Liver (tissue), 9 donors: ENCODE data around the gene USP40. TPM values are rescaled to one million over a fixed set of nuclear protein-coding genes. Genes with fewer than 3 reads are reported as not detected.

Source experiments
- DNase-seq: peaks from one replicate; pipeline ENCODE4 v3.0.0-alpha.2; 2017; ENCODE audit warnings: low spot score
- H3K27ac ChIP-seq, 2 donors: one replicate each; pipeline ENCODE4 v1.7.0; 2013; ENCODE audit warnings: inconsistent platforms in 2 of 2, low read length in 2 of 2, control low read depth in 1 of 2, low read depth in 1 of 2, mild to moderate bottlenecking in 1 of 2
- H3K27me3 ChIP-seq, 4 donors: one replicate each; pipeline versions ENCODE4 v1.6.1 to v1.7.0; 2013; ENCODE audit warnings: low read length in 3 of 4, inconsistent platforms in 1 of 4, mild to moderate bottlenecking in 1 of 4, moderate library complexity in 1 of 4; ENCODE audit not compliant: control insufficient read depth in 4 of 4, insufficient read depth in 4 of 4
- H3K36me3 ChIP-seq, 4 donors: one replicate each; pipeline versions ENCODE4 v1.6.1 to v1.7.0; 2013; ENCODE audit warnings: low read length in 3 of 4, mild to moderate bottlenecking in 3 of 4, low read depth in 1 of 4, moderate library complexity in 1 of 4; ENCODE audit not compliant: control insufficient read depth in 4 of 4, insufficient read depth in 3 of 4
- H3K4me1 ChIP-seq, 4 donors: one replicate each; pipeline versions ENCODE4 v1.6.1 to v1.7.0; 2013; ENCODE audit warnings: low read length in 3 of 4, mild to moderate bottlenecking in 3 of 4, moderate library complexity in 1 of 4; ENCODE audit not compliant: control insufficient read depth in 4 of 4, insufficient read depth in 4 of 4
- H3K4me3 ChIP-seq, 3 donors: one replicate each; pipeline versions ENCODE4 v1.6.1 to v1.7.0; 2013; ENCODE audit warnings: low read length in 3 of 3, control low read depth in 1 of 3, low read depth in 1 of 3, mild to moderate bottlenecking in 1 of 3
- H3K9ac ChIP-seq, 2 donors: one replicate each; pipeline ENCODE4 v1.7.0; 2013; ENCODE audit warnings: low read length in 2 of 2, mild to moderate bottlenecking in 2 of 2, moderate library complexity in 2 of 2, control low read depth in 1 of 2, low read depth in 1 of 2
- H3K9me3 ChIP-seq, 4 donors: one replicate each; pipeline versions ENCODE4 v1.6.1 to v1.7.0; 2013; ENCODE audit warnings: low read length in 3 of 4; ENCODE audit not compliant: control insufficient read depth in 4 of 4
- EGR1 ChIP-seq, 2 donors: IDR thresholded peaks; 2 replicates each; pipeline ENCODE4 v1.6.1; 2016 to 2018; ENCODE audit warnings: antibody characterized with exemption in 2 of 2, low read depth in 2 of 2
- FOXA1 ChIP-seq: IDR thresholded peaks from 2 replicates; pipeline ENCODE4 v1.6.1; 2016; ENCODE audit warnings: antibody characterized with exemption
- GABPA ChIP-seq, 2 donors: IDR thresholded peaks in 1 of 2; conservative IDR thresholded peaks in 1 of 2; 2 replicates each; pipeline ENCODE4 v1.6.1; 2016; ENCODE audit warnings: antibody characterized with exemption in 2 of 2, mild to moderate bottlenecking in 1 of 2, moderate library complexity in 1 of 2
- JUND ChIP-seq, 2 donors: IDR thresholded peaks; 2 replicates each; pipeline ENCODE4 v1.6.1; 2016; ENCODE audit warnings: antibody characterized with exemption in 2 of 2
- NR2F2 ChIP-seq: IDR thresholded peaks from 2 replicates; pipeline ENCODE4 v1.6.1; 2016; ENCODE audit warnings: antibody characterized with exemption
- RXRA ChIP-seq, 2 donors: IDR thresholded peaks; 2 replicates each; pipeline ENCODE4 v1.6.1; 2017 to 2018; ENCODE audit warnings: antibody characterized with exemption in 2 of 2, mild to moderate bottlenecking in 1 of 2
- SP1 ChIP-seq: IDR thresholded peaks from 2 replicates; pipeline ENCODE4 v1.6.1; 2018; ENCODE audit warnings: antibody characterized with exemption, mild to moderate bottlenecking
- TAF1 ChIP-seq: conservative IDR thresholded peaks from 2 replicates; pipeline ENCODE4 v1.6.1; 2016; ENCODE audit warnings: antibody characterized with exemption, mild to moderate bottlenecking
- WGBS: extraction: QIAGEN DNeasy Blood & Tissue Kit; methylation state at CpG from one replicate; pipeline ENCODE4 v1.1.7; 2013; 5-methylcytosine and 5-hydroxymethylcytosine counted together
- polyA plus RNA-seq, 2 donors: library from polyadenylated mRNA; stranded (reverse) in 1 of 2; unstranded in 1 of 2; fragments of 200-250 nt in 1 of 2; fragments of >200 nt in 1 of 2; fragmentation: Nextera tagmentation in 1 of 2; extraction: Ambion mirVana in 1 of 2; gene quantifications; one replicate each; pipeline versions ENCODE4 v1.2.1 to v1.2.3, GENCODE V29; 2013 to 2015
- total RNA-seq, 2 donors: library from RNA; depleted of rRNA; stranded (reverse); fragments of >200 nt; gene quantifications; one replicate each; pipeline ENCODE4 v1.2.3, GENCODE V29; 2014
- TF ChIP-seq, protein P1 (sequence below): IDR thresholded peaks from 2 replicates; pipeline ENCODE4 v1.6.1; 2016; ENCODE audit warnings: antibody characterized with exemption
- TF ChIP-seq, protein P2 (sequence below): IDR thresholded peaks from 2 replicates; pipeline ENCODE4 v1.6.1; 2016; ENCODE audit warnings: antibody characterized with exemption
- TF ChIP-seq, protein P3 (sequence below): IDR thresholded peaks from 2 replicates; pipeline ENCODE4 v1.6.1; 2016; ENCODE audit warnings: antibody characterized with exemption
- TF ChIP-seq, protein P4 (sequence below): IDR thresholded peaks from 2 replicates; pipeline ENCODE4 v1.6.1; 2016; ENCODE audit warnings: antibody characterized with exemption, mild to moderate bottlenecking
- donor health status: healthy.
- donor health status: healthy.
- donor health status: healthy.
- donor health status: healthy.
- donor health status: healthy.

Gene USP40
- total and polyA plus RNA-seq, 4 donors, result 12.0 to 29.0 (median 17.1) TPM

DNA sequence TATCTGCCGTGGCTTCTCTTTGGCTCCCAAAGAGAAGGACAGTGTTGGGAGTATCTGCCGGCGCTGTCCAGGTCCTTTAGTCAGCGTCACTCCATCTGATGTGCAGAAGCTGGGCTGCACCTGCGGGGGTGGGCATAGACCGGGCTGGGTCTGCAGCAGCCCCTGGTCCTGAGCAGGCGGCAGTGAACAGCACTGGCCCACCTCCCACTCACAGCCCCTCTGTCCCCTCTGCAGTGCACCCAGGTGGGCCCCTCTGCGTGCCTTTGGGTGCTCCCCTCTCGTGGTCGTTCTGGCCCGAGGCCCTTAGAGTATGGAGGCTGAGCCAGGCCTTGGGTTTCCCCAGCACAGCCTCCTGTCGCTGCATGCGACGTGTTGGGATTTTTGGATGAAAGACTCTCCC, 95.7 kb downstream of the USP40 start:
- no peaks in the 10 kb centered on the region for H3K27me3 ChIP-seq
- no peak overlapping the region for H3K27ac ChIP-seq
- TF ChIP-seq RXRA (IDR thresholded peaks at IDR 0.05), result no peak
- TF ChIP-seq FOXA1, result no peak
- TF ChIP-seq, protein P1, sequence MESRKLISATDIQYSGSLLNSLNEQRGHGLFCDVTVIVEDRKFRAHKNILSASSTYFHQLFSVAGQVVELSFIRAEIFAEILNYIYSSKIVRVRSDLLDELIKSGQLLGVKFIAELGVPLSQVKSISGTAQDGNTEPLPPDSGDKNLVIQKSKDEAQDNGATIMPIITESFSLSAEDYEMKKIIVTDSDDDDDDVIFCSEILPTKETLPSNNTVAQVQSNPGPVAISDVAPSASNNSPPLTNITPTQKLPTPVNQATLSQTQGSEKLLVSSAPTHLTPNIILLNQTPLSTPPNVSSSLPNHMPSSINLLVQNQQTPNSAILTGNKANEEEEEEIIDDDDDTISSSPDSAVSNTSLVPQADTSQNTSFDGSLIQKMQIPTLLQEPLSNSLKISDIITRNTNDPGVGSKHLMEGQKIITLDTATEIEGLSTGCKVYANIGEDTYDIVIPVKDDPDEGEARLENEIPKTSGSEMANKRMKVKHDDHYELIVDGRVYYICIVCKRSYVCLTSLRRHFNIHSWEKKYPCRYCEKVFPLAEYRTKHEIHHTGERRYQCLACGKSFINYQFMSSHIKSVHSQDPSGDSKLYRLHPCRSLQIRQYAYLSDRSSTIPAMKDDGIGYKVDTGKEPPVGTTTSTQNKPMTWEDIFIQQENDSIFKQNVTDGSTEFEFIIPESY, result no peak
- TF ChIP-seq, protein P2, sequence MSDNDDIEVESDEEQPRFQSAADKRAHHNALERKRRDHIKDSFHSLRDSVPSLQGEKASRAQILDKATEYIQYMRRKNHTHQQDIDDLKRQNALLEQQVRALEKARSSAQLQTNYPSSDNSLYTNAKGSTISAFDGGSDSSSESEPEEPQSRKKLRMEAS, result no peak
- no peak for TF ChIP-seq EGR1 (IDR thresholded peaks at IDR 0.05; ENCODE audit: low read depth in 2 of 2)
- TF ChIP-seq, protein P3, sequence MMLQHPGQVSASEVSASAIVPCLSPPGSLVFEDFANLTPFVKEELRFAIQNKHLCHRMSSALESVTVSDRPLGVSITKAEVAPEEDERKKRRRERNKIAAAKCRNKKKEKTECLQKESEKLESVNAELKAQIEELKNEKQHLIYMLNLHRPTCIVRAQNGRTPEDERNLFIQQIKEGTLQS, result no peak
- no peak for TF ChIP-seq JUND (IDR thresholded peaks at IDR 0.05)
- TF ChIP-seq GABPA (IDR thresholded peaks at IDR 0.05 in 1 of 2, conservative IDR thresholded peaks at IDR 0.05 in 1 of 2), result no peak
- H3K4me1 ChIP-seq, result no peaks in the 10 kb centered on the region
- H3K36me3 ChIP-seq, result peaks cover 3 to 56% (median 13%) of the 10 kb centered on the region in 4 donors
- H3K4me3 ChIP-seq, result no peak overlapping the region
- H3K9me3 ChIP-seq, result no peaks in the 10 kb centered on the region
- WGBS, result 97% methylated on average over 14 of the region's 14 CpGs
- DNase-seq, result no peak
- H3K9ac ChIP-seq, result no peak overlapping the region

DNA sequence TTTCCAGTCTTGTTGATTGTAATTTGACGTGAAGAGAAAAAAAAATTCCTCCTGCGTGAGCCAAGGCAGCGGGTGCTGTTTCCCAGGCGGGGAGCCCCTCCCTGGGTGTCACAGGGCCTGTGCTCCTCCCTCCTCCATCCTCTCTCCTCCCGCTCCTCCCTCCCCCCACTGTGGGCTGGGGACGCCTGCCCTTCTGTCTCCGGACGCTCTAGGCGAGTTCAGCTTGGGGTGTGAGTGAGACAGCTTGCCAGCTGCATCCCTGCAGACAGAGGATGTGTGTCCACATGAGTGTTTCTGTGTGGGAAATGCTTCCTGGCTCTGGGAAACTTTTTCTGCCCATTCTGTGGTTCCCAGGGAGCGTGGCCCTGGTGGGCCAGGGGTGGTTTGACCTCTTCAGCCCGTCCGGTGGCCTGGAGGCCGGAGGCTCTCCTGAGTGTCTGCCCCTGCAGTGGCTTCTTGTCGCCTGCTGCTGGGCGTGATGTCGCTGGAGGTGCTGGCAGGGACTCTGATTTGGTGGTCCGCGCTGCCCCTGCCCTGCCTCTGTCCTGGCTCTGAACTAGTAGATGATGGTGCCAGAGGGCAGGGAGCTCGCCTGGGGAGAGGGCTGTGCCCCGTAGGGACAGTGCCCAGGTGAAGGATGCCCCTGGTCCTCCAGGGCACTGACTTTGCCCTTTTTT, 96.4 kb downstream of the USP40 start:
- Histone ChIP-seq H3K36me3 (peaks cover 3 to 54% (median 10%) of the 10 kb centered on the region in 4 donors), H3K9me3 (no peaks in the 10 kb centered on the region)

More for the DNA sequence above, 96.4 kb downstream of the USP40 start:
- 87% methylated on average over 20 of the region's 20 CpGs for WGBS
- peak in 1 of 2 donors; percentile 6 for TF ChIP-seq RXRA (IDR thresholded peaks at IDR 0.05)
- TF ChIP-seq NR2F2, result peak; percentile 32
- TF ChIP-seq GABPA (IDR thresholded peaks at IDR 0.05 in 1 of 2, conservative IDR thresholded peaks at IDR 0.05 in 1 of 2), result no peak
- no peak for TF ChIP-seq TAF1
- TF ChIP-seq, protein P4, sequence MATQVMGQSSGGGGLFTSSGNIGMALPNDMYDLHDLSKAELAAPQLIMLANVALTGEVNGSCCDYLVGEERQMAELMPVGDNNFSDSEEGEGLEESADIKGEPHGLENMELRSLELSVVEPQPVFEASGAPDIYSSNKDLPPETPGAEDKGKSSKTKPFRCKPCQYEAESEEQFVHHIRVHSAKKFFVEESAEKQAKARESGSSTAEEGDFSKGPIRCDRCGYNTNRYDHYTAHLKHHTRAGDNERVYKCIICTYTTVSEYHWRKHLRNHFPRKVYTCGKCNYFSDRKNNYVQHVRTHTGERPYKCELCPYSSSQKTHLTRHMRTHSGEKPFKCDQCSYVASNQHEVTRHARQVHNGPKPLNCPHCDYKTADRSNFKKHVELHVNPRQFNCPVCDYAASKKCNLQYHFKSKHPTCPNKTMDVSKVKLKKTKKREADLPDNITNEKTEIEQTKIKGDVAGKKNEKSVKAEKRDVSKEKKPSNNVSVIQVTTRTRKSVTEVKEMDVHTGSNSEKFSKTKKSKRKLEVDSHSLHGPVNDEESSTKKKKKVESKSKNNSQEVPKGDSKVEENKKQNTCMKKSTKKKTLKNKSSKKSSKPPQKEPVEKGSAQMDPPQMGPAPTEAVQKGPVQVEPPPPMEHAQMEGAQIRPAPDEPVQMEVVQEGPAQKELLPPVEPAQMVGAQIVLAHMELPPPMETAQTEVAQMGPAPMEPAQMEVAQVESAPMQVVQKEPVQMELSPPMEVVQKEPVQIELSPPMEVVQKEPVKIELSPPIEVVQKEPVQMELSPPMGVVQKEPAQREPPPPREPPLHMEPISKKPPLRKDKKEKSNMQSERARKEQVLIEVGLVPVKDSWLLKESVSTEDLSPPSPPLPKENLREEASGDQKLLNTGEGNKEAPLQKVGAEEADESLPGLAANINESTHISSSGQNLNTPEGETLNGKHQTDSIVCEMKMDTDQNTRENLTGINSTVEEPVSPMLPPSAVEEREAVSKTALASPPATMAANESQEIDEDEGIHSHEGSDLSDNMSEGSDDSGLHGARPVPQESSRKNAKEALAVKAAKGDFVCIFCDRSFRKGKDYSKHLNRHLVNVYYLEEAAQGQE, result no peak
- peak; percentile 26 for TF ChIP-seq SP1
- no peaks in the 10 kb centered on the region for H3K4me1 ChIP-seq
- no peak overlapping the region for H3K4me3 ChIP-seq
- no peaks in the 10 kb centered on the region for H3K27me3 ChIP-seq
- DNase-seq, result no peak
- peak overlapping the region in 1 of 2 donors; percentile 67 for H3K27ac ChIP-seq
- H3K9ac ChIP-seq, result no peak overlapping the region
